ENCODE results near the gene ENGASE. TPM values are rescaled to one million over a fixed set of nuclear protein-coding genes. Genes with fewer than 3 reads are reported as not detected.

The ENGASE gene
- total RNA-seq, 3 donors from 2014 or later = 27.4 to 35.0 (median 31.5) TPM

GRCh38 chr17:79107499-79108231, 33.0 kb downstream of the ENGASE start:
- no peaks in the 10 kb centered on the region for H3K9me3 ChIP-seq
- no peaks in the 10 kb centered on the region for H3K4me1 ChIP-seq
- H3K27me3 ChIP-seq = peaks cover under 1 to 92% of the 10 kb centered on the region in 2 donors
- intact Hi-C loops (cut with DNase I; ENCODE audit: low total_unique reads) = no loop called here
- DNase-seq (ENCODE audit: low spot score in 2 of 2) = no peak
- H3K36me3 ChIP-seq = no peaks in the 10 kb centered on the region
- H3K4me3 ChIP-seq = no peak overlapping the region
- no peak overlapping the region for H3K27ac ChIP-seq
- no peak for TF ChIP-seq POLR2A (IDR thresholded peaks at IDR 0.05)

GRCh38 chr17:79108232-79108850, 33.7 kb downstream of the ENGASE start:
- Histone ChIP-seq H3K36me3 (no peaks in the 10 kb centered on the region), H3K9me3 (no peaks in the 10 kb centered on the region), H3K27ac (no peak overlapping the region), H3K27me3 (peaks cover 0 to 92% of the 10 kb centered on the region in 2 donors), H3K4me1 (no peaks in the 10 kb centered on the region), H3K4me3 (no peak overlapping the region)
- intact Hi-C loops (cut with DNase I; ENCODE audit: low total_unique reads) = no loop called here
- TF ChIP-seq CTCF (IDR thresholded peaks at IDR 0.05) (no peak), POLR2AphosphoS5 (IDR thresholded peaks at IDR 0.05) (no peak), POLR2A (IDR thresholded peaks at IDR 0.05) (no peak)
- no peak for DNase-seq (ENCODE audit: low spot score in 2 of 2)

- no peak for DNase-seq (ENCODE audit: low spot score in 2 of 2)
These were observed 34.2 kb downstream of the ENGASE start for GRCh38 chr17:79108870-79109269.

GRCh38 chr17:79109584-79109983, 35.0 kb downstream of the ENGASE start:
- TF ChIP-seq POLR2A (IDR thresholded peaks at IDR 0.05) (no peak), POLR2AphosphoS5 (IDR thresholded peaks at IDR 0.05) (no peak), CTCF (IDR thresholded peaks at IDR 0.05) (no peak)
- intact Hi-C loops (cut with DNase I; ENCODE audit: low total_unique reads) = no loop called here
- H3K9me3 ChIP-seq = no peaks in the 10 kb centered on the region

More at GRCh38 chr17:79108870-79109269, 34.2 kb downstream of the ENGASE start:
- Histone ChIP-seq H3K27ac (no peak overlapping the region), H3K36me3 (no peaks in the 10 kb centered on the region), H3K27me3 (peaks cover 0 to 92% of the 10 kb centered on the region in 2 donors), H3K4me3 (no peak overlapping the region), H3K4me1 (no peaks in the 10 kb centered on the region), H3K9me3 (no peaks in the 10 kb centered on the region)
- intact Hi-C loops (cut with DNase I; ENCODE audit: low total_unique reads) = no loop called here
- no peak for TF ChIP-seq CTCF (IDR thresholded peaks at IDR 0.05)

GRCh38 chr17:79111097-79111496, 36.5 kb downstream of the ENGASE start:
- Histone ChIP-seq H3K9me3 (no peaks in the 10 kb centered on the region), H3K27ac (no peak overlapping the region), H3K4me1 (no peaks in the 10 kb centered on the region), H3K27me3 (peaks cover 0 to 84% of the 10 kb centered on the region in 2 donors), H3K4me3 (no peak overlapping the region), H3K36me3 (no peaks in the 10 kb centered on the region)
- no peak for DNase-seq (ENCODE audit: low spot score in 2 of 2)
- TF ChIP-seq POLR2AphosphoS5 (IDR thresholded peaks at IDR 0.05) = no peak
- TF ChIP-seq CTCF (IDR thresholded peaks at IDR 0.05) = no peak
- TF ChIP-seq POLR2A (IDR thresholded peaks at IDR 0.05) = no peak
- intact Hi-C loops (cut with DNase I; ENCODE audit: low total_unique reads) = no loop called here

More at GRCh38 chr17:79109584-79109983, 35.0 kb downstream of the ENGASE start:
- H3K4me1 ChIP-seq = no peaks in the 10 kb centered on the region
- H3K36me3 ChIP-seq = no peaks in the 10 kb centered on the region
- peaks cover 0 to 87% of the 10 kb centered on the region in 2 donors for H3K27me3 ChIP-seq
- H3K4me3 ChIP-seq = no peak overlapping the region
- H3K27ac ChIP-seq = no peak overlapping the region
- DNase-seq (ENCODE audit: low spot score in 2 of 2) = no peak
